ENCODE data around the gene FCRL1. TPM values are rescaled to one million over a fixed set of nuclear protein-coding genes. Genes with fewer than 3 reads are reported as not detected.

Gene FCRL1
- total RNA-seq, 1 experiment from 2014 or later: not detected

GRCh38 chr1:157806431-157807149 is 13.3 kb downstream of the FCRL1 start:
- ChIA-PET POLR2A (no interaction called here), CTCF (no interaction called here)
- no TSS peak for BruUV-seq (replicated peaks)
- H3K27ac ChIP-seq (ENCODE audit: low read length): no peak overlapping the region
- in situ Hi-C loops (cut with HindIII; ENCODE audit: low pct_unique_long_range_greater_than_20kb, low sequenced_read_pairs): no loop called here
- TF ChIP-seq TCF7L2 (IDR thresholded peaks at IDR 0.05; ENCODE audit: low read depth, low read length): no peak
- no peak for TF ChIP-seq CTCF (IDR thresholded peaks at IDR 0.05)
- TF ChIP-seq REST (IDR thresholded peaks at IDR 0.05; ENCODE audit: insufficient read depth in 1 of 2, low read depth in 2 of 2, low read length in 1 of 2): no peak
- TF ChIP-seq SIN3A (IDR thresholded peaks at IDR 0.05; ENCODE audit: borderline replicate concordance, insufficient read depth, low read depth, low read length): no peak
- TF ChIP-seq POLR2AphosphoS5 (IDR thresholded peaks at IDR 0.05; ENCODE audit: low read depth, low read length): no peak
- DNase-seq (ENCODE audit: low read depth, low spot score): no peak
- no peak for ATAC-seq
- no peaks in the 10 kb centered on the region for H3K4me1 ChIP-seq (ENCODE audit: control insufficient read depth, insufficient read depth, low read length)
- H3K27me3 ChIP-seq (ENCODE audit: control insufficient read depth, insufficient read depth, low read length): peaks cover 4% of the 10 kb centered on the region; the same call in 1 of the 2 replicates
- H3K4me3 ChIP-seq (ENCODE audit: low read depth in 2 of 2, low read length in 2 of 2): no peak overlapping the region
- intact Hi-C loops (cut with micrococcal nuclease; ENCODE audit: unreplicated experiment): no loop called here
- no peaks in the 10 kb centered on the region for H3K9me3 ChIP-seq (ENCODE audit: control insufficient read depth, insufficient read depth, low read depth, low read length)
- H3K36me3 ChIP-seq (ENCODE audit: control insufficient read depth, insufficient read depth, low read length): no peaks in the 10 kb centered on the region

- BruUV-seq (replicated peaks): no TSS peak
- no peak for TF ChIP-seq POLR2AphosphoS5 (IDR thresholded peaks at IDR 0.05; ENCODE audit: low read depth, low read length)
- TF ChIP-seq SIN3A (IDR thresholded peaks at IDR 0.05; ENCODE audit: borderline replicate concordance, insufficient read depth, low read depth, low read length): no peak
- TF ChIP-seq TCF7L2 (IDR thresholded peaks at IDR 0.05; ENCODE audit: low read depth, low read length): no peak
- no peak for TF ChIP-seq REST (IDR thresholded peaks at IDR 0.05; ENCODE audit: insufficient read depth in 1 of 2, low read depth in 2 of 2, low read length in 1 of 2)
- no peak for TF ChIP-seq CTCF (IDR thresholded peaks at IDR 0.05)
- DNase-seq (ENCODE audit: low read depth, low spot score): no peak
- Histone ChIP-seq H3K27ac (ENCODE audit: low read length) (no peak overlapping the region), H3K27me3 (ENCODE audit: control insufficient read depth, insufficient read depth, low read length) (peaks cover 4% of the 10 kb centered on the region; the same call in 1 of the 2 replicates), H3K9me3 (ENCODE audit: control insufficient read depth, insufficient read depth, low read depth, low read length) (no peaks in the 10 kb centered on the region), H3K4me1 (ENCODE audit: control insufficient read depth, insufficient read depth, low read length) (no peaks in the 10 kb centered on the region), H3K4me3 (ENCODE audit: low read depth in 2 of 2, low read length in 2 of 2) (no peak overlapping the region), H3K36me3 (ENCODE audit: control insufficient read depth, insufficient read depth, low read length) (no peaks in the 10 kb centered on the region)
- ChIA-PET POLR2A (no interaction called here), CTCF (no interaction called here)
- in situ Hi-C loops (cut with HindIII; ENCODE audit: low pct_unique_long_range_greater_than_20kb, low sequenced_read_pairs) (no loop called here), intact Hi-C loops (cut with micrococcal nuclease; ENCODE audit: unreplicated experiment) (no loop called here)
- ATAC-seq: no peak
Measured at GRCh38 chr1:157803851-157804250, 16.1 kb downstream of the FCRL1 start.

Measured in Panc1 (cell line).